ENCODE data around the gene RASGEF1C.

RASGEF1C gene

GRCh38 chr5:180179442-180180420, 29.3 kb downstream of the RASGEF1C start:
- no peak for DNase-seq

GRCh38 chr5:180178531-180179441, 30.2 kb downstream of the RASGEF1C start:
- no peak for DNase-seq

- DNase-seq, result no peak
Measured at GRCh38 chr5:180176191-180176590, 32.8 kb downstream of the RASGEF1C start.

GRCh38 chr5:180175015-180175431, 34.0 kb downstream of the RASGEF1C start:
- no peak for DNase-seq

GRCh38 chr5:180174587-180174972, 34.4 kb downstream of the RASGEF1C start:
- DNase-seq, result no peak

- DNase-seq, result no peak
Measured at GRCh38 chr5:180173875-180174586, 35.0 kb downstream of the RASGEF1C start.

GRCh38 chr5:180173198-180173544, 35.8 kb downstream of the RASGEF1C start:
- no peak for DNase-seq

- no peak for DNase-seq
Measured at GRCh38 chr5:180172447-180173197, 36.4 kb downstream of the RASGEF1C start.

GRCh38 chr5:180171568-180172094, 37.4 kb downstream of the RASGEF1C start:
- no peak for DNase-seq

GRCh38 chr5:180170810-180171567, 38.0 kb downstream of the RASGEF1C start:
- DNase-seq, result no peak

GRCh38 chr5:180170106-180170809, 38.8 kb downstream of the RASGEF1C start:
- DNase-seq, result no peak

- no peak for DNase-seq
Measured at GRCh38 chr5:180169248-180170105, 39.5 kb downstream of the RASGEF1C start.

- DNase-seq, result no peak
Measured at GRCh38 chr5:180168758-180169157, 40.3 kb downstream of the RASGEF1C start.

GRCh38 chr5:180166176-180166575, 42.8 kb downstream of the RASGEF1C start:
- no peak for DNase-seq

- no peak for DNase-seq
Measured at GRCh38 chr5:180162304-180162661, 46.7 kb downstream of the RASGEF1C start.

GRCh38 chr5:180161420-180162303, 47.3 kb downstream of the RASGEF1C start:
- DNase-seq, result no peak

GRCh38 chr5:180160789-180161188, 48.2 kb downstream of the RASGEF1C start:
- DNase-seq, result no peak

GRCh38 chr5:180160215-180160614, 48.8 kb downstream of the RASGEF1C start:
- DNase-seq, result no peak
